HepG2 (cell line): ENCODE results near the gene RPUSD3. TPM values are rescaled to one million over a fixed set of nuclear protein-coding genes. Genes with fewer than 3 reads are reported as not detected.

Experiments used
- ARNT ChIP-seq: fragments of 450-650 bp; IDR thresholded peaks from 2 replicates; pipeline ENCODE4 v1.6.1; 2017
- HNRNPK ChIP-seq: fragments of 200-400 bp; formaldehyde crosslinking; IDR thresholded peaks from 2 replicates; pipeline ENCODE4 v1.6.1; 2018; ENCODE audit warnings: low read length, low read depth, moderate library complexity, mild to moderate bottlenecking; ENCODE audit not compliant: poor library complexity, severe bottlenecking
- HOXA5 ChIP-seq: sonication (generic); formaldehyde crosslinking; IDR thresholded peaks from 2 replicates; pipeline ENCODE4 v1.4.0; 2020; ENCODE audit warnings: missing genetic modification reagents
- KDM5B ChIP-seq: sonication (generic); formaldehyde crosslinking; IDR thresholded peaks from 2 replicates; pipeline ENCODE4 v1.4.0; 2020; ENCODE audit warnings: missing genetic modification reagents, mild to moderate bottlenecking, borderline replicate concordance
- MZF1 ChIP-seq: sonication (generic); formaldehyde crosslinking; IDR thresholded peaks from 2 replicates; pipeline ENCODE4 v1.8.1; 2023; ENCODE audit warnings: mild to moderate bottlenecking, missing genetic modification reagents, borderline replicate concordance
- REL ChIP-seq: sonication (generic); formaldehyde crosslinking; conservative IDR thresholded peaks from 2 replicates; pipeline ENCODE4 v1.8.0; 2022; ENCODE audit warnings: mild to moderate bottlenecking, missing genetic modification reagents, moderate library complexity
- SMAD9 ChIP-seq: sonication (generic); formaldehyde crosslinking; IDR thresholded peaks from 2 replicates; pipeline ENCODE4 v1.5.1; 2020; ENCODE audit warnings: mild to moderate bottlenecking, missing genetic modification reagents
- SPEN ChIP-seq: sonication (generic); formaldehyde crosslinking; IDR thresholded peaks from 2 replicates; pipeline ENCODE4 v1.5.1; 2020; ENCODE audit warnings: low read depth, mild to moderate bottlenecking, missing genetic modification reagents
- U2AF2 ChIP-seq: fragments of 200-400 bp; formaldehyde crosslinking; IDR thresholded peaks from 2 replicates; pipeline ENCODE4 v1.6.1; 2017; ENCODE audit warnings: low read depth, mild to moderate bottlenecking, low read length
- XRCC5 ChIP-seq: fragments of 200-400 bp; formaldehyde crosslinking; optimal IDR thresholded peaks from 2 replicates; pipeline ENCODE3; 2017; ENCODE audit warnings: mild to moderate bottlenecking, low read length
- ZNF225 ChIP-seq: sonication (generic); formaldehyde crosslinking; IDR thresholded peaks from 2 replicates; pipeline ENCODE4 v1.4.0; 2020; ENCODE audit warnings: mild to moderate bottlenecking, missing genetic modification reagents
- ZNF230 ChIP-seq: sonication (generic); formaldehyde crosslinking; IDR thresholded peaks from 2 replicates; pipeline ENCODE4 v1.4.0; 2020; ENCODE audit warnings: mild to moderate bottlenecking, missing genetic modification reagents
- ZNF24 ChIP-seq: fragments of 450-650 bp; IDR thresholded peaks from 2 replicates; pipeline ENCODE4 v1.6.1; 2017; ENCODE audit warnings: antibody characterized with exemption, mild to moderate bottlenecking
- ZNF260 ChIP-seq: sonication (generic); formaldehyde crosslinking; IDR thresholded peaks from 2 replicates; pipeline ENCODE4 v1.4.0; 2020; ENCODE audit warnings: missing genetic modification reagents, low read depth, mild to moderate bottlenecking, borderline replicate concordance
- ZNF331 ChIP-seq: sonication (generic); formaldehyde crosslinking; IDR thresholded peaks from 2 replicates; pipeline ENCODE4 v1.4.0; 2020; ENCODE audit warnings: missing genetic modification reagents
- ZNF34 ChIP-seq: sonication (generic); formaldehyde crosslinking; IDR thresholded peaks from 2 replicates; pipeline ENCODE4 v1.4.0; 2020; ENCODE audit warnings: mild to moderate bottlenecking, missing genetic modification reagents, borderline replicate concordance
- ZNF772 ChIP-seq: sonication (generic); formaldehyde crosslinking; IDR thresholded peaks from 2 replicates; pipeline ENCODE4 v1.5.0; 2020; ENCODE audit warnings: mild to moderate bottlenecking, missing genetic modification reagents
- polyA plus RNA-seq, 8 experiments: library from polyadenylated mRNA; depleted of rRNA in 3 of 8; stranded (reverse) in 7 of 8; unstranded in 1 of 8; fragments of >200 nt; fragmentation: Illumina TruSeq in 4 of 8; extraction: Trizol in 4 of 8; gene quantifications; 2 replicates each; pipeline versions ENCODE4 v1.2.1 to v1.2.3, GENCODE V29; 2011 to 2016; ENCODE audit warnings: low read depth in 4 of 8, missing spikeins in 1 of 8, mixed read lengths in 1 of 8; ENCODE audit not compliant: insufficient read depth in 1 of 8
- total RNA-seq, 5 experiments: library from RNA; depleted of rRNA; stranded (reverse); fragments of >200 nt; fragmentation: Illumina TruSeq; extraction: Trizol; gene quantifications; 2 replicates each; pipeline ENCODE4 v1.2.3, GENCODE V29; 2016; ENCODE audit warnings: low read depth in 1 of 5
- TF ChIP-seq, protein P1 (sequence below): IDR thresholded peaks from 2 replicates; pipeline ENCODE4 v1.6.1; 2018; ENCODE audit warnings: missing genetic modification reagents, mild to moderate bottlenecking, missing compliant biosample characterization
- TF ChIP-seq, protein P2 (sequence below): sonication (generic); formaldehyde crosslinking; IDR thresholded peaks from 2 replicates; pipeline ENCODE4 v1.5.0; 2020; ENCODE audit warnings: mild to moderate bottlenecking, missing genetic modification reagents
- TF ChIP-seq, protein P3 (sequence below): sonication (generic); formaldehyde crosslinking; IDR thresholded peaks from 2 replicates; pipeline ENCODE4 v1.4.0; 2020; ENCODE audit warnings: mild to moderate bottlenecking, missing genetic modification reagents, borderline replicate concordance
- TF ChIP-seq, protein P4 (sequence below): sonication (generic); formaldehyde crosslinking; IDR thresholded peaks from 2 replicates; pipeline ENCODE4 v1.4.0; 2020; ENCODE audit warnings: mild to moderate bottlenecking, missing genetic modification reagents

Gene RPUSD3
- total and polyA plus RNA-seq, 2 of the 13 experiments (the other 11 are each of a cell fraction or from before 2014, with no cell fraction given): 32.1 to 48.7 TPM

DNA sequence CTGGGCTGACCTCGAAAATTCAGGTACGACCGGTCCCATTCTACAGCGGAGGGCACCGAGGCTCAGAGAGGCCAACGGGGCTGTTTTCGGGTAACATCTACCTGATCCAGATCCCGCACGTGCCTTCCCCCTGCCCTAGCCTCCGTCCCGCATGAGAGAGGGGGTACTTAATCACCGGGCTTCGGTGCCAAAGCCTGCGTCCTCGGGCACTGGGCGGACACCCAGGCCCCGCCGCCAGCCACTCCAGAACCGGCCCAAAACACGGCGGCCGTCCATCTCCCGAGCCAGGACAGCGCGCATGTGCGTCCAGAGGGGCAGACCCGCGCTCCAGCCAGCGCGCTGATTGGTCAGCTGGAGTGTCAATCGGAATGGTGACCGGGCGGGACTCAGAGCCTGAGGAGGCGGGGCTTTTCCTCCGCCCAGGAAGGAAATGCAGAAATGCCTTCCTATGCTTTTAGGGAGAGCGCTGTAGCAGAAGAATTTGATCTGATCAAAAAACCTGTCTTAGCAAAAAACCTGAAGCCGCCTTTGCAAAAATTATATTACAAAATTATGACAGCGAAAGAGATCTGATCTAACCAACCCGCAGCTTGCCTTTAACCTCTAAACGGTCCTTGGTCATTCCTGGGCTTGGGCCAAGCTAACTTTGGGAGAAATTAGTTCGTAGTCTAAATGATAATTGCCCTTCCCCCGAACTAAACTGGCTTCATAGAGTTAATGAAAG lies at the start of gene RPUSD3 (continued):
- TF ChIP-seq ZNF331 (CRISPR knock-in tag) (peak; percentile 16; the same call in 1 of the 2 replicates), KDM5B (CRISPR knock-in tag) (peak; percentile 59; the same call in 1 of the 2 replicates), SMAD9 (CRISPR knock-in tag) (no peak), ZNF24 (no peak), ARNT (no peak), HOXA5 (no peak), REL (CRISPR knock-in tag) (no peak; the same call in 1 of the 2 replicates), SPEN (CRISPR knock-in tag) (no peak; the same call in 1 of the 2 replicates), XRCC5 (peak; percentile 55), ZNF260 (CRISPR knock-in tag) (no peak), MZF1 (CRISPR knock-in tag) (no peak), ZNF772 (CRISPR knock-in tag) (no peak), U2AF2 (no peak), ZNF225 (no peak), HNRNPK (no peak), ZNF34 (CRISPR knock-in tag) (no peak), ZNF230 (peak; percentile 39; the same call in 1 of the 2 replicates)
- TF ChIP-seq, protein P1, sequence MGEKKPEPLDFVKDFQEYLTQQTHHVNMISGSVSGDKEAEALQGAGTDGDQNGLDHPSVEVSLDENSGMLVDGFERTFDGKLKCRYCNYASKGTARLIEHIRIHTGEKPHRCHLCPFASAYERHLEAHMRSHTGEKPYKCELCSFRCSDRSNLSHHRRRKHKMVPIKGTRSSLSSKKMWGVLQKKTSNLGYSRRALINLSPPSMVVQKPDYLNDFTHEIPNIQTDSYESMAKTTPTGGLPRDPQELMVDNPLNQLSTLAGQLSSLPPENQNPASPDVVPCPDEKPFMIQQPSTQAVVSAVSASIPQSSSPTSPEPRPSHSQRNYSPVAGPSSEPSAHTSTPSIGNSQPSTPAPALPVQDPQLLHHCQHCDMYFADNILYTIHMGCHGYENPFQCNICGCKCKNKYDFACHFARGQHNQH (CRISPR knock-in tag): peak; percentile 21; the same call in 1 of the 2 replicates
- TF ChIP-seq, protein P2, sequence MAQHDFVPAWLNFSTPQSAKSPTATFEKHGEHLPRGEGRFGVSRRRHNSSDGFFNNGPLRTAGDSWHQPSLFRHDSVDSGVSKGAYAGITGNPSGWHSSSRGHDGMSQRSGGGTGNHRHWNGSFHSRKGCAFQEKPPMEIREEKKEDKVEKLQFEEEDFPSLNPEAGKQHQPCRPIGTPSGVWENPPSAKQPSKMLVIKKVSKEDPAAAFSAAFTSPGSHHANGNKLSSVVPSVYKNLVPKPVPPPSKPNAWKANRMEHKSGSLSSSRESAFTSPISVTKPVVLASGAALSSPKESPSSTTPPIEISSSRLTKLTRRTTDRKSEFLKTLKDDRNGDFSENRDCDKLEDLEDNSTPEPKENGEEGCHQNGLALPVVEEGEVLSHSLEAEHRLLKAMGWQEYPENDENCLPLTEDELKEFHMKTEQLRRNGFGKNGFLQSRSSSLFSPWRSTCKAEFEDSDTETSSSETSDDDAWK (CRISPR knock-in tag): no peak
- TF ChIP-seq, protein P3, sequence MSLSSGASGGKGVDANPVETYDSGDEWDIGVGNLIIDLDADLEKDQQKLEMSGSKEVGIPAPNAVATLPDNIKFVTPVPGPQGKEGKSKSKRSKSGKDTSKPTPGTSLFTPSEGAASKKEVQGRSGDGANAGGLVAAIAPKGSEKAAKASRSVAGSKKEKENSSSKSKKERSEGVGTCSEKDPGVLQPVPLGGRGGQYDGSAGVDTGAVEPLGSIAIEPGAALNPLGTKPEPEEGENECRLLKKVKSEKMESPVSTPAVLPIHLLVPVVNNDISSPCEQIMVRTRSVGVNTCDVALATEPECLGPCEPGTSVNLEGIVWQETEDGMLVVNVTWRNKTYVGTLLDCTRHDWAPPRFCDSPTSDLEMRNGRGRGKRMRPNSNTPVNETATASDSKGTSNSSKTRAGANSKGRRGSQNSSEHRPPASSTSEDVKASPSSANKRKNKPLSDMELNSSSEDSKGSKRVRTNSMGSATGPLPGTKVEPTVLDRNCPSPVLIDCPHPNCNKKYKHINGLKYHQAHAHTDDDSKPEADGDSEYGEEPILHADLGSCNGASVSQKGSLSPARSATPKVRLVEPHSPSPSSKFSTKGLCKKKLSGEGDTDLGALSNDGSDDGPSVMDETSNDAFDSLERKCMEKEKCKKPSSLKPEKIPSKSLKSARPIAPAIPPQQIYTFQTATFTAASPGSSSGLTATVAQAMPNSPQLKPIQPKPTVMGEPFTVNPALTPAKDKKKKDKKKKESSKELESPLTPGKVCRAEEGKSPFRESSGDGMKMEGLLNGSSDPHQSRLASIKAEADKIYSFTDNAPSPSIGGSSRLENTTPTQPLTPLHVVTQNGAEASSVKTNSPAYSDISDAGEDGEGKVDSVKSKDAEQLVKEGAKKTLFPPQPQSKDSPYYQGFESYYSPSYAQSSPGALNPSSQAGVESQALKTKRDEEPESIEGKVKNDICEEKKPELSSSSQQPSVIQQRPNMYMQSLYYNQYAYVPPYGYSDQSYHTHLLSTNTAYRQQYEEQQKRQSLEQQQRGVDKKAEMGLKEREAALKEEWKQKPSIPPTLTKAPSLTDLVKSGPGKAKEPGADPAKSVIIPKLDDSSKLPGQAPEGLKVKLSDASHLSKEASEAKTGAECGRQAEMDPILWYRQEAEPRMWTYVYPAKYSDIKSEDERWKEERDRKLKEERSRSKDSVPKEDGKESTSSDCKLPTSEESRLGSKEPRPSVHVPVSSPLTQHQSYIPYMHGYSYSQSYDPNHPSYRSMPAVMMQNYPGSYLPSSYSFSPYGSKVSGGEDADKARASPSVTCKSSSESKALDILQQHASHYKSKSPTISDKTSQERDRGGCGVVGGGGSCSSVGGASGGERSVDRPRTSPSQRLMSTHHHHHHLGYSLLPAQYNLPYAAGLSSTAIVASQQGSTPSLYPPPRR (CRISPR knock-in tag): no peak
- TF ChIP-seq, protein P4, sequence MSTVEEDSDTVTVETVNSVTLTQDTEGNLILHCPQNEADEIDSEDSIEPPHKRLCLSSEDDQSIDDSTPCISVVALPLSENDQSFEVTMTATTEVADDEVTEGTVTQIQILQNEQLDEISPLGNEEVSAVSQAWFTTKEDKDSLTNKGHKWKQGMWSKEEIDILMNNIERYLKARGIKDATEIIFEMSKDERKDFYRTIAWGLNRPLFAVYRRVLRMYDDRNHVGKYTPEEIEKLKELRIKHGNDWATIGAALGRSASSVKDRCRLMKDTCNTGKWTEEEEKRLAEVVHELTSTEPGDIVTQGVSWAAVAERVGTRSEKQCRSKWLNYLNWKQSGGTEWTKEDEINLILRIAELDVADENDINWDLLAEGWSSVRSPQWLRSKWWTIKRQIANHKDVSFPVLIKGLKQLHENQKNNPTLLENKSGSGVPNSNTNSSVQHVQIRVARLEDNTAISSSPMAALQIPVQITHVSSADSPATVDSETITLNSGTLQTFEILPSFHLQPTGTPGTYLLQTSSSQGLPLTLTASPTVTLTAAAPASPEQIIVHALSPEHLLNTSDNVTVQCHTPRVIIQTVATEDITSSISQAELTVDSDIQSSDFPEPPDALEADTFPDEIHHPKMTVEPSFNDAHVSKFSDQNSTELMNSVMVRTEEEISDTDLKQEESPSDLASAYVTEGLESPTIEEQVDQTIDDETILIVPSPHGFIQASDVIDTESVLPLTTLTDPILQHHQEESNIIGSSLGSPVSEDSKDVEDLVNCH: no peak
